Measurements from ENCODE around the gene OTOGL.

OTOGL gene

DNA sequence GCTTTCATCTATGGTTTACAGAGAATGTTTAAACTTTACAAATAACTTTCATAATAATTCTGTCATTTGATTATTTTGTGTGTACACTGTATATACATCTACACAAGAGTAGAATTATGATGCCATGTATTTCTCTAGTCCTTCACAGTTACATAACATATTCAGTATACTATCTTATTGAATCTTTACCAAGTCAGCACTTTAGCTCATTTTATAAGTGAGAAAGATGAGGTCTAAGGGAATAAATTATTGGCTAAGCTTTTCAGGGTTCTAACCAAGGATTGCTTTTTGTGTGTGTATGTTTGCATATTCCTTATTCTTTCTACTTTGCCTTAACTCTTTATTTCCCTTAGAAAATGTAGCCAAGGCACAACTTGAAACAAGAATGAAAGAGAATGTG is 260.4 kb downstream of the OTOGL start:
- TF ChIP-seq, protein P1, sequence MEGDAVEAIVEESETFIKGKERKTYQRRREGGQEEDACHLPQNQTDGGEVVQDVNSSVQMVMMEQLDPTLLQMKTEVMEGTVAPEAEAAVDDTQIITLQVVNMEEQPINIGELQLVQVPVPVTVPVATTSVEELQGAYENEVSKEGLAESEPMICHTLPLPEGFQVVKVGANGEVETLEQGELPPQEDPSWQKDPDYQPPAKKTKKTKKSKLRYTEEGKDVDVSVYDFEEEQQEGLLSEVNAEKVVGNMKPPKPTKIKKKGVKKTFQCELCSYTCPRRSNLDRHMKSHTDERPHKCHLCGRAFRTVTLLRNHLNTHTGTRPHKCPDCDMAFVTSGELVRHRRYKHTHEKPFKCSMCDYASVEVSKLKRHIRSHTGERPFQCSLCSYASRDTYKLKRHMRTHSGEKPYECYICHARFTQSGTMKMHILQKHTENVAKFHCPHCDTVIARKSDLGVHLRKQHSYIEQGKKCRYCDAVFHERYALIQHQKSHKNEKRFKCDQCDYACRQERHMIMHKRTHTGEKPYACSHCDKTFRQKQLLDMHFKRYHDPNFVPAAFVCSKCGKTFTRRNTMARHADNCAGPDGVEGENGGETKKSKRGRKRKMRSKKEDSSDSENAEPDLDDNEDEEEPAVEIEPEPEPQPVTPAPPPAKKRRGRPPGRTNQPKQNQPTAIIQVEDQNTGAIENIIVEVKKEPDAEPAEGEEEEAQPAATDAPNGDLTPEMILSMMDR (IDR thresholded peaks at IDR 0.05; ENCODE audit: extremely low read depth, missing control alignments) = no peak
- no peak for DNase-seq (ENCODE audit: low spot score)

GRCh38 chr12:80364056-80364455 is 264.7 kb downstream of the OTOGL start:
- TF ChIP-seq, protein P1 (IDR thresholded peaks at IDR 0.05; ENCODE audit: extremely low read depth, missing control alignments) = no peak

DNA sequence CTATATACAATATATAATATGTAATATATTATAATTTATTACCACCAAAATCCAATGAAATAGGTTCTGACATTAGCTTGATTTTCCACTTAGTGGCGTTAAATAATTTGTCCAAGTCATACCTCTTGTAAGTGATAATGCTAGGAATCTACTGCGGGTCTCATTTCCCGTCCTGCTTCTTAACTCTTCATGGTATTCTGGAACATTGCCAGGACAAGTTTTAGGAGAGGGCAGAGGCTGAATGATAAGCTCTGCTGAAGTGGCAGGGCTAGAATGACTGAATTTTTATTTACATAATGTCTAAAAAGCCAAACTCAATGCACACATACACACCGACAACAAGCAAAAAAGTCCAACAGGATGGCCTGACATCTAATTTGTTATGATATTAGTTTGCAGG is 274.3 kb downstream of the OTOGL start:
- DNase-seq (ENCODE audit: low spot score) = no peak
- TF ChIP-seq, protein P1 (IDR thresholded peaks at IDR 0.05; ENCODE audit: extremely low read depth, missing control alignments) = no peak

More at GRCh38 chr12:80364056-80364455, 264.7 kb downstream of the OTOGL start:
- DNase-seq (ENCODE audit: low spot score) = no peak

GRCh38 chr12:80374615-80375014 is 275.3 kb downstream of the OTOGL start:
- no peak for DNase-seq (ENCODE audit: low spot score)
- TF ChIP-seq, protein P1 (IDR thresholded peaks at IDR 0.05; ENCODE audit: extremely low read depth, missing control alignments) = no peak

DNA sequence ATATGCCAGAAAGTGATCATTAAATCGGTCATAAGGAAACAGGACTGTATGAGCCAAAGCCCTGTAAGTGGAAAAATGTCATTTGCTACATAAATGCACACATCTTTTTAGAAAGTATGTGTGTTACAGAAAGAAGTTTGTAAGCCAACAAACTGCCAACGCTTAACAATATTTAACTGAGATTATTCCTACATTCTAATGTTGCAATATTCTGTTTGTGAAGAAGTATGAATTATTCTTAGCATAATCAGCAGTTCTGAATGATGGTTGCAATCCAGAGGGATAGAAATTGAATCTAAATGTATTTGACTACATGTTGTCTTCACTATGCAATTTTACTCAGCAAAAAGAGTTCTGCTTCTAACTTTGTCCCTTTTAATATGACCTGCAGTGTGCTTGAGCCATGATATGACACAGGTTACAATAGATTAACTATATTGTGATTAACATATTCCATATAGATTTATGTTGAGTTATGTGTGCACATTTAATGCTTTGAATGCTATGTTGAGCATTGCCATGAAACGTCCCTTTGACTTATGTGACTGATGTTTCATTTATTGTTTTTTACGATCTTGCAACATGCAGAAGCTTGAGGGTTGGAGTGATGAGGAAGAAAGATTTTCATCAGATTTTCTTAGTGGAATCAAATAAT is 277.9 kb downstream of the OTOGL start:
- no peak for DNase-seq (ENCODE audit: low spot score)
- TF ChIP-seq, protein P1 (IDR thresholded peaks at IDR 0.05; ENCODE audit: extremely low read depth, missing control alignments) = no peak

DNA sequence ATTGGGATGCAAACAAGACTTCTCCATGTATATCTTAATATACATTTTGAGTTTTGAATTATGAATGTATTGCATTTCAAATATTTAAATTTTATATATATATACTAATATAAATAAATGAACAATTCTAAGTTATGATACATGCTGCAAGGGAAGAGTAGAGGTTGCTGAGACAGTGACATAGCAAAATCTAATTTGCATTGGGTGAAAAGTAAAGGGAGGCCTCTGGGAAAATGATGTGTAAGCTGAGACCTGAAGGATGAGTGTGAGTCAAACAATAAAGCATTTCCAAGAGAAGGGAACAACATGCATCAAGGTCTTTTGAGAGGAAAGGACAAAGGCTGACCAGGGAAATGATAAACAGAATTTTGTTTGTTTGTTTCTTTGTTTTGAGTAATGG is 281.8 kb downstream of the OTOGL start:
- DNase-seq (ENCODE audit: low spot score) = no peak
- TF ChIP-seq, protein P1 (IDR thresholded peaks at IDR 0.05; ENCODE audit: extremely low read depth, missing control alignments) = no peak

- TF ChIP-seq, protein P1 (IDR thresholded peaks at IDR 0.05; ENCODE audit: extremely low read depth, missing control alignments) = no peak
- DNase-seq (ENCODE audit: low spot score) = no peak
These were observed 282.9 kb downstream of the OTOGL start for GRCh38 chr12:80382254-80382653.
